GM12878 (cell line): ENCODE measurements around the gene SHC1.
"Not testable (repeated sequence)": the region's sequence is repeated elsewhere in the genome, so short reads cannot be mapped to it uniquely, and the experiment has no call there.

ENCODE experiments used
- ESRRA ChIP-seq: IDR thresholded peaks from 2 replicates; pipeline ENCODE4 v1.6.1; 2012; ENCODE audit warnings: mild to moderate bottlenecking, low read length, improper control_type of control experiment
- EZH2 ChIP-seq: IDR thresholded peaks from 2 replicates; pipeline ENCODE4 v1.6.1; 2012; ENCODE audit warnings: low read depth, mild to moderate bottlenecking, control low read depth, inconsistent platforms, low read length, borderline replicate concordance; ENCODE audit not compliant: control insufficient read depth
- NR2C2 ChIP-seq: IDR thresholded peaks from 2 replicates; pipeline ENCODE4 v1.6.1; 2011; ENCODE audit warnings: borderline replicate concordance, low read depth; ENCODE audit not compliant: control insufficient read depth, insufficient read length
- POLR2A ChIP-seq: IDR thresholded peaks from 2 replicates; pipeline ENCODE4 v1.6.1; 2011; ENCODE audit warnings: low read depth, mild to moderate bottlenecking, low read length
- TAF1 ChIP-seq: IDR thresholded peaks from 2 replicates; pipeline ENCODE4 v1.6.1; 2011; ENCODE audit warnings: mild to moderate bottlenecking, low read depth, low read length, borderline replicate concordance
- TCF12 ChIP-seq: IDR thresholded peaks from 2 replicates; pipeline ENCODE4 v1.6.1; 2011; ENCODE audit warnings: low read depth, mild to moderate bottlenecking, low read length

- not testable (repeated sequence) for TF ChIP-seq POLR2A, NR2C2, TAF1, EZH2, TCF12, ESRRA
Measured at GRCh38 chr1:154977762-154978161, 7.2 kb upstream of the SHC1 start.
